HG02981 (cell line): ENCODE results near the gene USP35.

ENCODE experiments used
- ATAC-seq: cut with Tn5 transposase; IDR thresholded peaks from one replicate; pipeline ENCODE4 v1.9.1; 2021; ENCODE audit warnings: mild to moderate bottlenecking, moderate library complexity; ENCODE audit not compliant: unreplicated experiment

USP35 gene

DNA sequence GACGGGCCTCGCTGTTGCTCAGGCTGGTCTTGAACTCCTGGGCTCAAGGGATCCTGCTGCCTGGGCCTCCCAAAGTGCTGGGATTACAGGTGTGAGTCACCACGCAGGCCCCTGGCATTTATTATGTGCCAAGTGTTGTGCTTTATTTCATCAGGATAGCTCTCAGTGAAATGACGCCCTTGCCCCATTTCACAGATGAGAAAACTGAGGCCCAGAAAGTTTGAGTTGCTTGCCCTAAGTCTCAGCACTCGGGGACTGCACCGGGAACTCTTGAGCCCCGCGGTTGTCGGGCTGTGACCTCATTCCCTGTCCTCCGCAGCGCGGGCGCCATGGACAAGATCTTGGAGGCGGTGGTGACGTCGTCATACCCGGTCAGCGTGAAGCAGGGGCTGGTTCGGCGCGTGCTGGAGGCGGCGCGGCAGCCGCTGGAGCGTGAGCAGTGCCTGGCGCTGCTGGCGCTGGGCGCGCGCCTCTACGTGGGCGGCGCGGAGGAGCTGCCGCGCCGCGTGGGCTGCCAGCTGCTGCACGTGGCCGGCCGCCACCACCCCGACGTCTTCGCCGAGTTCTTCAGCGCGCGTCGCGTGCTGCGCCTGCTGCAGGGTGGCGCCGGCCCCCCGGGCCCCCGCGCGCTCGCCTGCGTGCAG, 7.3 kb downstream of the USP35 start:
- ATAC-seq = no peak

- no peak for ATAC-seq
These were observed 8.0 kb downstream of the USP35 start for GRCh38 chr11:78196661-78197091.

DNA sequence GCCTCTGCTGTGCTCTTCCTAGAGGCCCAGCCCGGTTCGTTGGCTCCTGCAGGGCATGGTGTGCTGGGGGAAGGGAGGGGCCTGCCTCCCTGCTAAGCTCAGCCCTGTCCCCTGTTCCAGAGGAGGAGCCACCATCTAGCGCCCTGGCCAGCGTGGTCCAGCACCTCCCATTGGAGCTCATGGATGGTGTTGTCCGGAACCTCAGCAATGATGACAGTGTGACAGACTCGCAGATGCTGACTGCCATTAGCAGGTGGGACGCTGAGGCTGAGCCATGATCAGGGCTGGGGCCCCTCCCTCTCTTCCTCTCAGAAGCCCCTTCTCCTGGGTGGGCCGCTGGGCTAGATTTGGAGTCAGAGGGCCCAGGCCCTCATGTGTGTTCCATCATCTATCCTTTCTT, 9.1 kb downstream of the USP35 start:
- no peak for ATAC-seq

GRCh38 chr11:78199015-78199652, 10.4 kb downstream of the USP35 start:
- no peak for ATAC-seq

DNA sequence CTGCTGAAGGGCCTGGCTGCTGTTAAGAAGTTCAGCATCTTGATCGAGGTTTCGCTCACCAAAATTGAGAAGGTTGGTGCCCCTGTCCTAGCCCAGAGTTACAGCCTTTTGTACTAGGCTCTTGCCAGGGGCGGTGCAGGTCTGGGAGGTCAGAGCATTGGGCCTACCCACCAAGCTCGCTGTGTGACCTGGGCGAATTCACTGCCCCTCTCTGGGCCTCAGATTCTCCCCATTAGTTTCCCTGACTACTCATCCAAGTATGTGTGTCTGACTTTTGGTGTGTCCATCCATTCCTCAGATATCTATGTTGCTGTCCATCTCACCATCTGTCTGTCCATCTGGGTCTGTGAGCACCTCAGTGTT, 10.9 kb downstream of the USP35 start:
- no peak for ATAC-seq

DNA sequence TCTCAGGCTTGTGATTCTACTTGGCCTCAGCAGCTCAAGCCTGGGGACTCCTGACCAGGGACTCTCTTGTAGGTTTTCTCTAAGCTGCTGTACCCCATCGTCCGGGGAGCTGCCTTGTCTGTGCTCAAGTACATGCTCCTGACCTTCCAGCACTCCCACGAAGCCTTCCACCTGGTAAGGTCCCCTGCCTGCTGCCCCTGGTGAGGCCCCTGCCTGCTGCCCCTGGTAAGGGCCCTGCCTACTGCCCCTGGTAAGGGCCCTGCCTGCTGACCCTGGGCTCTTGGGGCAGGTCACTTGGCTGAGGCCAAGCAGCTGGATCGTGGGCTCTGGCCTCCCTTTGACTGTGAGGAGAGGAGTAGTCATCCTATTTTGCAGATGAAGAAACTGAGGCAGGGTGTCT, 11.3 kb downstream of the USP35 start:
- no peak for ATAC-seq

DNA sequence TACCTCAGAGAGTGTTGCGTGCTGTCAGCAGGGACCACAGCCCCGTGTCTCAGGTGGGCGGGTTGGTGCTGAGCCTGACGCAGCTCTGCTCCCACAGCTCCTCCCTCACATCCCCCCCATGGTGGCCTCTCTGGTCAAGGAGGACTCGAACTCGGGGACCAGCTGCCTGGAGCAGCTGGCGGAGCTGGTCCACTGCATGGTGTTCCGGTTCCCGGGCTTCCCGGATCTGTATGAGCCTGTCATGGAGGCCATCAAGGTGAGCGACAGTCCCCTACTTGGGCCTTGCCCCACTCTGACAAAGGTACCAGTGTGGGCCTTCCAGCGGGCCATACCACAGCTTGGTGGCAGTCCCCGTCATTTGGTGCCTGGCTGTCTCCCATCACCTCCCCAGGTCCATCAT, 11.8 kb downstream of the USP35 start:
- no peak for ATAC-seq

GRCh38 chr11:78201096-78201818, 12.5 kb downstream of the USP35 start:
- no peak for ATAC-seq

DNA sequence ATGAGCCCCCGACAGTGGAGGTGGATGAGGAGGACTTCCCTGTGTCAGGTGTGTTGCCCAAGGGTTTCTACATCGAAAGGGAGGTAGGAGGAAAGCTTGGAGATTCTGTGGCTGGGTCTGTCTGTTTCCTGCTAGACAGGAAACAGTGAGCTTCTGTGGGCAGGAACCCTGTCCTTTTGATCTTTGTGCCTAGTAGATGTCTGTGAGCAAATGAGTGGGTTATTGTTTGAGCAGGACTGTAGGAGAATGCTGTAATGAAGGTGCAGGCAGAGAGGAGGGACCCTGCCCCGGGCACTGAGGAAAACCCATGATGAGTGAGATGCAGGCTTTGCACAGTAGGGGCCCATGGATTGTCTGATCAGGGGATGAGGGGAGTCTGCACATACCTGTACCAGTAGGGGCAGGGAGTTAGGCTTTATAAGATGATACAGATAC, 14.0 kb downstream of the USP35 start:
- no peak for ATAC-seq

DNA sequence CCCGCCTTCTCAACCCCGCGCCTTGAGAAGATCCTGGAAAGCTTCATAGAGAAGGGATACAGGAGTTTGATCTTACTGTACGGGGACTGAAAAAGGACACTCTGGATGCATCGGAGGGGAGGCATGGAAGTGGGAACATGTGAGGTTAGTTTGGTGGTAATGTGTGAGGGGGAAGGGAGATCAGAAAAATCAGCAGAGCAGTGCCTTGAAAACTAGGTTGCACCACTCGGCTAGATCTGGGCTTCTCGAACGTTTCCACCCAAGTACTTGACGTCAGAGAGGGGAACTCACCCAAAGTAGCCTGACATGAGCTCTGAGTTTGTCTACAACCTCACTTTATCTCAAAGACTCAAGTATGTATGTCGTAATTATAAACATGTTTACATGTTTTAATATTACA, 14.5 kb downstream of the USP35 start:
- ATAC-seq = no peak

DNA sequence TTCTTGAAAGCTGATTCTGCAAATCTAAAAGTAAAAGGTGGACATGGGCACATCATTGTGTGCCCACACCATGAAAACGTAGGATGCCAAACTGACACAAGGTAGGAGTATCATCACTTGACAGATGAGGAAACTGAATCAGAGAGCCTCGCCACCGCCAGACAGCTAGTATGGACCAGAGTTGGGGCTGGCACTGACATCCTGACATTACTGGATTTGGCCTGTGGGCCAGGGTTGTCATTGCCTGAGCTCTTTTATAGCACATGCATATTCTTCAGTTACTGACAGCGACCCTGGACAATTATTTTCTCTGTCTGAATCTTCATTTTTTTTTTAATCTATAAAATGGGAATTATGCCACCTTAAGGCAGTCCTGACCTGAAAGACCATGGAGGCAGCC, 16.5 kb downstream of the USP35 start:
- ATAC-seq = no peak

DNA sequence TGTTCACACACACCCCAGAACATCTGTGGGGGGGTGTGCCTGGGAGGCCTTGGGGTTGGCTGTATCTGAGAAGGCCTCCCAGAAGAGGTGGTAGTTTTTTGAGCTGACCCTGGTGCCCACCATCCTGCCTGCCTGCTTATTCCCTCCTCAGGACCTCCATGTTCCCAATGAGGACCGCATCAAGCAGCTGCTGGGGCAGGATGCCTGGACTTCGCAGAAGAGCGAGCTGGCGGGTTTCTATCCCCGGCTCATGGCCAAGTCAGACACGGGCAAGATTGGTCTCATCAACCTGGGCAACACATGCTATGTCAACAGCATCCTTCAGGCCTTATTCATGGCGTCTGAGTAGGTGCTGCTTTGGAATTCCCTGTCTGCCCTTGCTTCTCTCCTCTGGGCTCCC, 17.0 kb downstream of the USP35 start:
- ATAC-seq = no peak

GRCh38 chr11:78207532-78208256, 19.0 kb downstream of the USP35 start:
- ATAC-seq = no peak

- no peak for ATAC-seq
These were observed 19.8 kb downstream of the USP35 start for GRCh38 chr11:78208257-78209165.

- ATAC-seq = no peak
These were observed 20.8 kb downstream of the USP35 start for GRCh38 chr11:78209478-78209877.

DNA sequence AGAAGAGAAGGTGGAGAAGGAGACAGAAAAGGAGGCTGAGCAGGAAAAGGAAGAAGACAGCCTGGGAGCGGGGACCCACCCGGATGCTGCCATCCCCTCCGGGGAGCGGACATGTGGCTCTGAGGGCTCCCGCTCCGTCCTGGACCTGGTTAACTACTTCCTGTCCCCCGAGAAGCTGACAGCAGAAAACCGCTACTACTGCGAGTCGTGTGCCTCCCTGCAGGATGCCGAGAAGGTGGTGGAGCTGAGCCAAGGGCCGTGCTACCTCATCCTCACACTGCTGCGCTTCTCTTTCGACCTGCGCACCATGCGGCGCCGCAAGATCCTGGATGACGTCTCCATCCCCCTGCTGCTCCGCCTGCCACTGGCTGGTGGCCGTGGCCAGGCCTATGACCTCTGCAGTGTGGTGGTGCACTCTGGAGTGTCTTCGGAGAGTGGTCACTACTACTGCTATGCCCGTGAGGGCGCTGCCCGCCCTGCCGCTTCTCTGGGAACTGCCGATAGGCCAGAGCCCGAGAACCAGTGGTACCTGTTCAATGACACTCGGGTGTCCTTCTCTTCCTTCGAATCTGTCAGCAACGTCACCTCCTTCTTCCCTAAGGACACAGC, 21.4 kb downstream of the USP35 start:
- ATAC-seq = no peak

- ATAC-seq = no peak
These were observed 22.8 kb downstream of the USP35 start for GRCh38 chr11:78211565-78211964.

DNA sequence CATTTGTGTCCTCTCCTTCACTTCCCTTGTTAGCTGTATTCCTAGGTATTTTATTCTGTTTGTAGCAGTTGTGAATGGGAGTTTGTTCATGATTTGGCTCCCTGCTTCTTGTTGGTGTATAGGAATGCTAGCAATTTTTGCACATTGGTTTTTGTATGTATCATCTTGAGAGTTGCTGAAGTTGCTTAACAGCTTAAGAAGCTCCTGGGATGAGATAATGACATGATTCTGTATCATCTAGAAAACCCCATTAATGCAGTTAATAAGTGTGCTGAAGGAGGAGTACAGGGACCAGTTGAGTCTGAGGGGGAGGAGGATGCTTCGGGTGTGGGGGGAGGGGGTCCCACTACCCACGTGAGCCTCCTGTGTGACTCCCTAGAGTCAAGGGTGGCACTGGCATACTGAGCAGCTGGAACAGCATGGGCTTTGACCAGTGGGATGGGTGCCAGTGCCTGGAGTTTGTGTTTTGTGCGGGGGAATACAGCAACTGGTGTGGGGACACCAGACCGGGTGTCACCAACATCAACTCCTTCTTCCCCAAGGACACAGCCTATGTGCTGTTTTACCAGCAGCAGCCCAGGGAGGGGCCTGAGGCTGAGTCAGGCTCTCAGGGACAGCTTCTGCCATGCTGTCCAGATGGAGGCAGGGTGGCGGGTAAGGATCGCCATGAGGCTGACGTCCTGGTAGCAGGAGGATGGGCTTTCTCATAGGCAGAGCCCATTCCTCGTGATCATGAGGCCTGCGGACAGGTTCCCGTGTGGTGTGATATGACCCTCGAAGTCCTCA, 24.1 kb downstream of the USP35 start:
- no peak for ATAC-seq
